Activated CD8-positive, alpha-beta T cell treated with anti-CD3 and anti-CD28 coated beads for 36 hours (primary cell): ENCODE data around the gene RDH11. TPM values are rescaled to one million over a fixed set of nuclear protein-coding genes. Genes with fewer than 3 reads are reported as not detected.

ENCODE experiments used
- ATAC-seq: fragments of 200-7000 bp; cut with Tn5 transposase; one replicate; pipeline ENCODE4 v1.10.0; 2021; ENCODE audit warnings: mild to moderate bottlenecking, moderate library complexity
- CTCF ChIA-PET: fragments of 350-600 bp; sonication (Branson Sonifier 250); formaldehyde crosslinking; loops from one replicate; lab custom pipeline; 2021; ENCODE audit warnings: antibody characterized with exemption; lab: Charles Lee
- POLR2A ChIA-PET: fragments of 350-600 bp; sonication (Branson Sonifier 250); formaldehyde crosslinking; loops from one replicate; lab custom pipeline; 2021; ENCODE audit warnings: antibody characterized with exemption; lab: Charles Lee
- DNase-seq: peaks from one replicate; pipeline ENCODE4 v3.0.0-alpha.2; 2020
- H3K27ac Mint-ChIP-seq: one replicate; pipeline ENCODE4 v1.8.0; 2021; ENCODE audit warnings: mild to moderate bottlenecking, mixed read lengths
- H3K27me3 Mint-ChIP-seq: one replicate; pipeline ENCODE4 v1.8.0; 2021; ENCODE audit warnings: mixed read lengths
- H3K36me3 Mint-ChIP-seq: one replicate; pipeline ENCODE4 v1.8.0; 2021; ENCODE audit warnings: low read depth, mixed read lengths
- H3K4me1 Mint-ChIP-seq: one replicate; pipeline ENCODE4 v1.8.0; 2021; ENCODE audit warnings: low read depth, mixed read lengths
- H3K4me3 Mint-ChIP-seq: one replicate; pipeline ENCODE4 v1.8.0; 2021; ENCODE audit warnings: mild to moderate bottlenecking, moderate library complexity, mixed read lengths
- H3K9me3 Mint-ChIP-seq: one replicate; pipeline ENCODE4 v1.8.0; 2021; ENCODE audit warnings: mixed read lengths
- CTCF ChIP-seq: fragments of 200-600 bp; IDR thresholded peaks from one replicate; pipeline ENCODE4 v1.8.0; 2022; ENCODE audit warnings: antibody characterized with exemption, mild to moderate bottlenecking
- intact Hi-C: fragments of 100-400 bp; cut with micrococcal nuclease; formaldehyde crosslinking; loops from one replicate; pipeline ENCODE4 v1.10.0; 2022
- total RNA-seq, 2 experiments: library from RNA; stranded (reverse); gene quantifications; one replicate each; pipeline ENCODE4 v1.2.3, GENCODE V29; 2021

RDH11 gene
- total RNA-seq, 2 experiments from 2014 or later = 78.9 to 83.2 TPM

GRCh38 chr14:67697006-67697405 lies 1.4 kb upstream of the RDH11 start:
- no peak overlapping the region for H3K4me3 Mint-ChIP-seq
- no peak for DNase-seq
- ATAC-seq = no peak
- POLR2A ChIA-PET = no interaction called here
- no peak for TF ChIP-seq CTCF
- peaks cover 10% of the 10 kb centered on the region for H3K36me3 Mint-ChIP-seq
- H3K9me3 Mint-ChIP-seq = no peaks in the 10 kb centered on the region
- peaks cover 22% of the 10 kb centered on the region for H3K4me1 Mint-ChIP-seq
- intact Hi-C loops = no loop called here
- CTCF ChIA-PET = interaction anchor here (1.6 kb wide), 1 partner anchor 23 kb away, joined by 4 read pairs; no protein-coding TSS in a partner anchor
- no peak overlapping the region for H3K27ac Mint-ChIP-seq
- no peaks in the 10 kb centered on the region for H3K27me3 Mint-ChIP-seq

- intact Hi-C loops = no loop called here
- ATAC-seq (peak; percentile 90), DNase-seq (peak; percentile 94)
- H3K4me3 Mint-ChIP-seq = peak overlapping the region; percentile 85
- H3K27me3 Mint-ChIP-seq = no peaks in the 10 kb centered on the region
- ChIA-PET POLR2A (interaction anchor here (0.6 to 4.5 kb wide), 9 partner anchors 12 to 1186 kb away, joined by 3 to 30 read pairs (median 4); partner anchors contain the start of gene VTI1B), CTCF (interaction anchor here (1.1 to 3.6 kb wide), 5 partner anchors 9 to 95 kb away, joined by 3 to 23 read pairs (median 5); partner anchors contain the start of genes ARG2 and PIGH)
- peaks cover 31% of the 10 kb centered on the region for H3K36me3 Mint-ChIP-seq
- TF ChIP-seq CTCF = no peak
- no peaks in the 10 kb centered on the region for H3K9me3 Mint-ChIP-seq
- H3K4me1 Mint-ChIP-seq = peaks cover 28% of the 10 kb centered on the region
- H3K27ac Mint-ChIP-seq = peak overlapping the region; percentile 95
These were observed 672 bp downstream of the RDH11 start for GRCh38 chr14:67694791-67695393.

GRCh38 chr14:67690011-67690410 lies 5.6 kb downstream of the RDH11 start:
- no peak for TF ChIP-seq CTCF
- ChIA-PET POLR2A (no interaction called here), CTCF (interaction anchor here (0.5 kb wide), 1 partner anchor 124 kb away, joined by 3 read pairs; no protein-coding TSS in a partner anchor)
- ATAC-seq (no peak), DNase-seq (no peak)
- H3K4me1 Mint-ChIP-seq = peaks cover 34% of the 10 kb centered on the region
- H3K4me3 Mint-ChIP-seq = no peak overlapping the region
- H3K27ac Mint-ChIP-seq = peak overlapping the region; percentile 26
- no peaks in the 10 kb centered on the region for H3K9me3 Mint-ChIP-seq
- no peaks in the 10 kb centered on the region for H3K27me3 Mint-ChIP-seq
- intact Hi-C loops = no loop called here
- H3K36me3 Mint-ChIP-seq = peaks cover 73% of the 10 kb centered on the region

- ATAC-seq (no peak), DNase-seq (no peak)
- H3K4me1 Mint-ChIP-seq = peaks cover 40% of the 10 kb centered on the region
- H3K4me3 Mint-ChIP-seq = no peak overlapping the region
- peak overlapping the region; percentile 17 for H3K27ac Mint-ChIP-seq
- CTCF ChIA-PET = interaction anchor here (1.0 to 1.3 kb wide), 3 partner anchors 21 to 65 kb away, joined by 3 to 6 read pairs (median 3); partner anchors contain the start of gene ARG2
- no peaks in the 10 kb centered on the region for H3K9me3 Mint-ChIP-seq
- POLR2A ChIA-PET = interaction anchor here (2.7 kb wide), 1 partner anchor 11 kb away, joined by 8 read pairs; the partner anchor contains the start of gene RDH11
- intact Hi-C loops = no loop called here
- no peak for TF ChIP-seq CTCF
- H3K27me3 Mint-ChIP-seq = no peaks in the 10 kb centered on the region
- peaks cover 66% of the 10 kb centered on the region for H3K36me3 Mint-ChIP-seq
These were observed 11.7 kb downstream of the RDH11 start for GRCh38 chr14:67683842-67684241.

GRCh38 chr14:67680941-67681340 lies 14.6 kb downstream of the RDH11 start:
- peak overlapping the region; percentile 52 for H3K27ac Mint-ChIP-seq
- no peak for ATAC-seq
- DNase-seq = no peak
- no peak overlapping the region for H3K4me3 Mint-ChIP-seq
- ChIA-PET CTCF (interaction anchor here (0.5 to 1.2 kb wide), 2 partner anchors 19 to 24 kb away, joined by 3 read pairs; no protein-coding TSS in a partner anchor), POLR2A (interaction anchor here (0.8 to 1.0 kb wide), 2 partner anchors 12 to 14 kb away, joined by 4 to 6 read pairs; partner anchors contain the start of gene RDH11)
- no peak for TF ChIP-seq CTCF
- peaks cover 36% of the 10 kb centered on the region for H3K4me1 Mint-ChIP-seq
- H3K36me3 Mint-ChIP-seq = peaks cover 57% of the 10 kb centered on the region
- intact Hi-C loops = no loop called here
- no peaks in the 10 kb centered on the region for H3K27me3 Mint-ChIP-seq
- H3K9me3 Mint-ChIP-seq = no peaks in the 10 kb centered on the region
